HG02798 (cell line): ENCODE data around the gene LRRC74A.

Experiments
- ATAC-seq: cut with Tn5 transposase; IDR thresholded peaks from one replicate; pipeline ENCODE4 v1.9.1; 2021; ENCODE audit warnings: mild to moderate bottlenecking; ENCODE audit not compliant: unreplicated experiment, poor library complexity

Gene LRRC74A

DNA sequence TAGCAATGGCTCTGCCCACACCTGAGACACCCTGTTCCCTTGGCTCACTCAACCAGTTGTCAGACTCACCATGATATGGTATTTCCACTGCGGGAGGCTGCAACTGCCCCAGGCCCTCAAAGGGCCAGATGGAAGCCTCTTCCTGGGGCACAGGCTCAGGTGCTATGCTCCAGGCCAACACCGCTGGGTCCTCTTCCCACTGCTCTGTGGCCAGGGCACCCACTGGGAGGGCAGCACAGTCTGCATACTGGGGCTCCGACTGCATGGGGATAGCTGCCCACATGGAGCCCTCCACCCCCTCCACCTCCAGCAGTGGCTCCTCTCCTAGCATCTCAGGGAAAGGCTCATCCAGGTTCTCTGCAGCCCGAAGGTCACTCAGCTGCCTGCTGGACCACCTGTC is 17.2 kb upstream of the LRRC74A start:
- no peak for ATAC-seq

DNA sequence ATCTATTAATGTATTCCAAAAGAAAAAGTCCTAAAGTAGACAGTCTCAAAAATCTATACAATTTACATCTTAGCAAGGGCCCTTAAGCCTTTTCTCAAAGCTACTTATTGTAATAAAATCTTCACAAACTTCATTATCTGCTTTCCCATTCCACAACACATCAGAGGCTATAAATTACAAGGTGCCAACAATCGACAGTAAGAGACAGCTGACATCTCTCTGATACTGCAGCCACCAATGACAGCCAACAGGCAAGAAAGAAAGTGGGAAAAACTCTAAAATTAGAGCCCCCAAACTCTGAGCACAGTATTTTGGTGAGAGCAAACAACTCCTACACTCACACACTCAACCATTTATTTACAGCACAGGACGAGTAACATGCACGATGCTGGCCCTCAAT is 15.7 kb upstream of the LRRC74A start:
- ATAC-seq = no peak

DNA sequence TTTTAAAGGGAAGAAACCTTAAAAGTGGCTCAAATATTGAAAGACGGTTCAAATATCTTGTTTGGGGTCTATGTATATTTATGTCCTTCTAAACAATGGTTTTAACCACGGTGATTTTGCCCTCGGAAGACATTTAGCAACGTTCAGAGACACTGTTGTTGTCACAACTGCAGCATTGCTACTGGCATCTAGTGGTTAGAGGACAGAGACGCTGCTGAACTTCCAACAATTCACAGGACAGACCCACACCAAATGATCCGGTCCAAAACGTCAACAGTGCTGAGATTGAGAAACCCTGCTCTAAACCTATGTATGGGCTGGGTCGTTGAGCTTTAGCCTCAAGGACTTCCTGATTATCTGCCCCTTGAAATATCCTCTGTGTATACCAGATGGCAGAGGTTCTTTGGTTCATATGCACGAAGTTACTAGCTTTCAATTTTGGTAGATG is 15.2 kb upstream of the LRRC74A start:
- ATAC-seq = no peak

DNA sequence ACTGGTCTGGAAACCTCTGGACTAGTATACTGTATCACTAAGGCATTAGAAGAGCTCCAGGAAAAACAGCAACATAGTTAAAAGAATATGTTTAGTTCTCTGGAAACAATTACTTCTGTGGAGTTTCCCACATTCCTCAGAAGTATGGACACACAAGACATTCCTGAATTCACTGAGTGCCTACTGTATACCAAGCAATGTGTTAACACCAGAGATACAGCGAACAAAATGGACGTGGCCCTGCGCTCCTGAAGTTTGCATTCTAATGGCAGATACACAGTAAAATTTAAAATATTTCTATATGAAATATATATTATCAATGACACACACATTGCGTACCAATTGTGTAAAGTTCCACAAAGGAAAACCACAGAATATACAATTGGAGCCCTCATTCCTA is 14.6 kb upstream of the LRRC74A start:
- ATAC-seq = no peak

GRCh38 chr14:76812093-76812421 is 14.2 kb upstream of the LRRC74A start:
- ATAC-seq = peak; percentile 13

DNA sequence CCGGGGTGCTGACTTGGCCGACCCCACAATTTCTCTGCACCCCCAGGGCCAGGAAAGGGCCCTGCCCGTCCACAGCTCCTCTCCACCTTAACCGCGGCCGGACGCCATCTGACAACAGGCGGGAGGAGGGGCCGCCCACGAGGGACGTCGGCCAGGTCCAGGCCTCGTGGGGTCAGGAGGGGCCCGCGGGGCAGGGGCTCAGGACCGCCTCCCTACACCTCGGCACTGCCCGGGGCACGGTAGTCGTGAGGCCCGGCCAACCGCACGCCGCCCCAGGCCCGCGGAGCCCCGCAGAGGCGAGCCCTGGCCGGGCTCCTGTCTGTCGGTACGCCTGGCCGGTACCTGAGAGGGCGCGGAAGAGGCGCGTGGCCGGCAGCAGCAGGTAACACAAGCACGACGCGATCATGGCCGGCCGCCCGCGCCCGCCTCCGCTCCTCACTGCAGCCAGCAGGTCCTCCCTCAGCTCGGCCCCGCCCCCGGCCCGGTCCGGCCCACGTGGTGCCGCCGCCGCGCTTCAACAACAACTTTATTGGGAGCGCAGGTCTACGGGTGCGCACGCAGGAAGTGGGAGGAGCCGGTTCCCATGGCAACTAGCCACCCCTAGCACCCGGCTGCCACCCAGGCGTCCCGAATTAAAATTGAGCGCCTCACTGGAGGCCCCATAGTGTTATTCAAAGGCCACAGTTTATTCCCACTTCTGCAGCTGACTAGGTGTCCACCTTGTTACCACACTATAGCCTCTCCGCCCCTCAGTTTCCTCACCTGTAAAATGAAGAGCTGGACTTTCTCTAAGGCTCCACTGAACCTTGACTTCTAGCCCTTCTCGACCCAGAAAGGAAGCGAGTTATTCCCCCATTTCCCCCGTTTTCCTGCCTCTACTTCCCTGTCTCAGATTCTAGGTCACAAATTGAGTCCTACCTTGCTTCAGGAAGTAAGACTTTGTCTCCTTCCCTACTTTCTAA is 13.5 kb upstream of the LRRC74A start, which contains the start of gene ANGEL1:
Gene ANGEL1, minus strand, starts transcription at position 461 of the 962 bp plus-strand sequence. Its CDS starts 55 bp downstream, at position 406.
- ATAC-seq = peak; percentile 91

GRCh38 chr14:76814726-76815645 is 11.2 kb upstream of the LRRC74A start:
- ATAC-seq = no peak

- ATAC-seq = no peak
These were observed 5.5 kb upstream of the LRRC74A start for GRCh38 chr14:76820700-76821099.

DNA sequence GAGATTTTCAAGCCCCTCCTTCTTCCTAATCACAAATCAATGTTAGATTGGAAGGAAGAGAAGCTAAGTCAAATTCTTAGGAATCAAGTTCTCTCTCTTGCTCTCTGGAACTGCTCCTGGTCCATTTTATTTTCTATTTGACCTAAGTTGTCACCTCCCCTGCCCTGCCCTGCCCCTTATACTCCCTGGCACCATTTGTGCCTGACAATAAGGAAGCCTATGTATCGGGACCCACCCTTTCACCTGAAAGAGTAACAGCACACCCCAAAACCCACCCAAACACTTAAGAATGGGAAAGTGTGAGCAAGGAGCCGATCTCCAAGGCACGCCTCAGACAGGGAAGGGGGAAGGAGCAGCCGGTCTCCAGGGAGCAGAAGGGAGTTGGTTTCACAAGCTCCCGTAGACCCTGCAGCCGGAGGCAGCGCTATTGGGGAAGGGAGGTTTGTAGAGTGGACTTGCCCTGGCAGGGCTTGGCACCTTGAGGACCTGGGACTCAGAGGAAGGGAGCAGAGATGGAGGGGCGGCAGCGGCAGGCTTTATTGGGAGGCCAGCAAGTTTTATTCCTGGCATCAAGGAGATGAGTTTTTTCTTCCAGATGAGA is 1.6 kb downstream of the LRRC74A start:
- no peak for ATAC-seq

GRCh38 chr14:76828339-76829012 is 2.3 kb downstream of the LRRC74A start:
- ATAC-seq = no peak

GRCh38 chr14:76829013-76829365 is 2.8 kb downstream of the LRRC74A start:
- ATAC-seq = no peak

- ATAC-seq = no peak
These were observed 3.6 kb downstream of the LRRC74A start for GRCh38 chr14:76829650-76830421.

DNA sequence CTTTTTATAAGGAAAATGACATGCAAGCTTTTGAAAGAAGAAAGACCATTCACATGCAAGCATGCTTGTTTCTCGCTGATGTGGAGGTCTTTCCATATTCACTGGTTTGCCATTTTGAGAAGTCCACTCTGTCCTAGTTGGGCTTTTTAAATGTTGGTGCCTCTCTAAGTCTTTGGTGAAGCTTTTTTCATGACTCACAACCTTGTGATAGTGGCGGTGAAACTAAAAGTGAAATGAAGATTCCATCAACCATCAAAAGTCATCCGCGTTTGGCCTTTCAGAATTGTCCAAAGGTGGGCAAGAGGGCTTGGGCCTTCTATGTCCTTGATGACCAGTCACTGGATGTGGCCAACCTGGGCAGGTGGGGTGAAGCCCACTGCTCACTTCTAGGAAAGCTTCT is 4.3 kb downstream of the LRRC74A start:
- ATAC-seq = no peak

- ATAC-seq = no peak
These were observed 6.3 kb downstream of the LRRC74A start for GRCh38 chr14:76832503-76832988.

- no peak for ATAC-seq
These were observed 6.8 kb downstream of the LRRC74A start for GRCh38 chr14:76833011-76833410.

- no peak for ATAC-seq
These were observed 8.0 kb downstream of the LRRC74A start for GRCh38 chr14:76834241-76834661.

DNA sequence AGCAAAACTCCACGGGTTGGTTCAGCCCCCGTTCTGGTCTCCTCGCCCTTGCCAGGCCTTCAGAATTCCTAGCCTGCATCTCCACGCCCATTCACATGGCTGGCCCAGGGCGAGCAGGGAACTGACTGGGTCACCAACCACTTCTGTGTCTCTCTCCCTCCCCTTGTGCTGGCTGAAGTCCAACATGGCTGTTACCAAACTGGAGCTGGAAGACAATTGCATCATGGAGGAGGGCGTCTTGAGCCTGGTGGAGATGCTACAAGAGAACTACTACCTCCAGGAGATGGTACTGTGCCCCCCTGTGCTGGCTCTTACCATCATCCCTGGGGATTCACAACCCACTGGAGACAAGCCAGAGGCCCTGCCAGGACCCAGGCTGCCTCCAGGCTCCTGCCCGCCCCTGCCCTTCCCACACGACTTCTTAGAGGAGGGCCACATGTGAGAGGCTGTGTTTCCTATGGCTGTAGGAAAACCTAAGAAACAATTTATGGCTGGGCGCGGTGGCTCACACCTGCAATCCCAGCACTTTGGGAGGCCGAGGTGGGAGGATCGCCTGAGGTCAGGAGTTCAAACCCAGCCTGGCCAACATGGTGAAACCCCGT is 9.9 kb downstream of the LRRC74A start:
- no peak for ATAC-seq

- no peak for ATAC-seq
These were observed 11.3 kb downstream of the LRRC74A start for GRCh38 chr14:76837524-76837923.

GRCh38 chr14:76842414-76842813 is 16.2 kb downstream of the LRRC74A start:
- no peak for ATAC-seq
